Upper lobe of left lung (tissue), 6 donors: ENCODE results near the gene SCYL2. TPM values are rescaled to one million over a fixed set of nuclear protein-coding genes. Genes with fewer than 3 reads are reported as not detected.
A peak's percentile ranks its signal among the peaks of the same experiment; 100 is the strongest.

Experiments
- ATAC-seq, 2 donors: fragments of 200-7000 bp; cut with Tn5 transposase; one replicate each; pipeline ENCODE4 v1.9.1; 2022; ENCODE audit warnings: mild to moderate bottlenecking in 2 of 2, moderate library complexity in 2 of 2; ENCODE audit not compliant: low FRiP score in 2 of 2
- DNase-seq, 2 donors: peaks; one replicate each; pipeline ENCODE4 v3.0.0-alpha.2; 2019 to 2020
- H3K27ac ChIP-seq, 4 donors: fragments of 200-600 bp; sonication (generic); one replicate each; pipeline ENCODE4 v1.5.1; 2016 to 2019
- H3K27me3 ChIP-seq, 4 donors: fragments of 200-600 bp; sonication (generic); one replicate each; pipeline ENCODE4 v1.5.1; 2017 to 2019
- H3K36me3 ChIP-seq, 4 donors: fragments of 200-600 bp; sonication (generic); one replicate each; pipeline ENCODE4 v1.5.1; 2016 to 2019
- H3K4me1 ChIP-seq, 4 donors: fragments of 200-600 bp; sonication (generic); one replicate each; pipeline ENCODE4 v1.5.1; 2018 to 2019
- H3K4me3 ChIP-seq, 4 donors: fragments of 200-600 bp; sonication (generic); one replicate each; pipeline ENCODE4 v1.5.1; 2017 to 2019; ENCODE audit warnings: mild to moderate bottlenecking in 2 of 4, moderate library complexity in 1 of 4
- H3K9me3 ChIP-seq, 4 donors: fragments of 200-600 bp; sonication (generic); one replicate each; pipeline ENCODE4 v1.5.1; 2018 to 2019
- EP300 ChIP-seq, 4 donors: sonication (generic); formaldehyde crosslinking; IDR thresholded peaks; one replicate each; pipeline ENCODE4 v1.5.1; 2017; ENCODE audit warnings: antibody characterized with exemption in 4 of 4, control low read depth in 2 of 4
- POLR2A ChIP-seq, 4 donors: fragments of 450-650 bp; IDR thresholded peaks; one replicate each; pipeline ENCODE4 v1.5.1; 2016 to 2017; ENCODE audit warnings: antibody characterized with exemption in 4 of 4, mild to moderate bottlenecking in 2 of 4
- POLR2AphosphoS5 ChIP-seq, 2 donors: sonication (generic); formaldehyde crosslinking; IDR thresholded peaks; one replicate each; pipeline ENCODE4 v1.5.1; 2017; ENCODE audit warnings: antibody characterized with exemption in 2 of 2
- WGBS, 2 donors: methylation state at CpG; one replicate each; pipeline ENCODE4 v1.1.5; 2017 to 2018; 5-methylcytosine and 5-hydroxymethylcytosine counted together
- total RNA-seq, 6 donors: library from RNA; depleted of rRNA in 4 of 6; stranded (reverse); fragments of >200 nt in 4 of 6; gene quantifications; one replicate each; pipeline versions ENCODE4 v1.1.0 to v1.2.1, GENCODE V29; 2016 to 2021
- TF ChIP-seq, protein P1 (sequence below), 6 experiments: fragments of 450-650 bp in 4 of 6; fragments of 200-600 bp in 2 of 6; sonication (generic) in 2 of 6; IDR thresholded peaks; one replicate each; pipeline ENCODE4 v1.5.1; 2016 to 2019; ENCODE audit warnings: antibody characterized with exemption in 6 of 6
- donor health status: DM: no; HTN: no; CAD: no; lungs with moderate emphysema.
- donor health status: DM: no; HTN: yes; CAD: no; lungs with severe emphysema.

The SCYL2 gene
- total RNA-seq, 6 donors from 2014 or later = 39.1 to 74.1 (median 40.7) TPM

DNA sequence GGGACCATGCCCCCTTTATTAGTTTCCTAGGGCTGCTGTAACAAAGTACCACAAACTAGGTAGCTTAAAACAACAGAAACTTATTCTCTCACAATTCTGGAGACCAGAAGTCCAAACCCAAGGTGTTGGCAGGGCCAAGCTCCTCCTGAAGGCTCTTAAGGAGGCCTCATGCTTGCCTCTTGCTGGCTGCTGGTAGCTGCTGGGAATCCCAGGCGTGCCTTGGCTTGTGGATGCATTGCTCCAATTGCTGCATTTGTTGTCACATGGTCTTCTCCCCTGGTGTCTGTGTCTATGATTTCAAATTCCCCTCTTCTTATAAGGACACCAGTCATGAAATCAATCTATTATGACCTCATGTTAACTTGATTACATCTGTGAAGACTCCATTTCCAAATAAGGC lies 101.1 kb downstream of the SCYL2 start:
- no peak overlapping the region for H3K4me3 ChIP-seq
- DNase-seq (no peak), ATAC-seq (no peak)
- H3K36me3 ChIP-seq = no peaks in the 10 kb centered on the region
- no peak overlapping the region for H3K27ac ChIP-seq
- no peaks in the 10 kb centered on the region for H3K9me3 ChIP-seq
- H3K4me1 ChIP-seq = no peaks in the 10 kb centered on the region
- TF ChIP-seq, protein P1, sequence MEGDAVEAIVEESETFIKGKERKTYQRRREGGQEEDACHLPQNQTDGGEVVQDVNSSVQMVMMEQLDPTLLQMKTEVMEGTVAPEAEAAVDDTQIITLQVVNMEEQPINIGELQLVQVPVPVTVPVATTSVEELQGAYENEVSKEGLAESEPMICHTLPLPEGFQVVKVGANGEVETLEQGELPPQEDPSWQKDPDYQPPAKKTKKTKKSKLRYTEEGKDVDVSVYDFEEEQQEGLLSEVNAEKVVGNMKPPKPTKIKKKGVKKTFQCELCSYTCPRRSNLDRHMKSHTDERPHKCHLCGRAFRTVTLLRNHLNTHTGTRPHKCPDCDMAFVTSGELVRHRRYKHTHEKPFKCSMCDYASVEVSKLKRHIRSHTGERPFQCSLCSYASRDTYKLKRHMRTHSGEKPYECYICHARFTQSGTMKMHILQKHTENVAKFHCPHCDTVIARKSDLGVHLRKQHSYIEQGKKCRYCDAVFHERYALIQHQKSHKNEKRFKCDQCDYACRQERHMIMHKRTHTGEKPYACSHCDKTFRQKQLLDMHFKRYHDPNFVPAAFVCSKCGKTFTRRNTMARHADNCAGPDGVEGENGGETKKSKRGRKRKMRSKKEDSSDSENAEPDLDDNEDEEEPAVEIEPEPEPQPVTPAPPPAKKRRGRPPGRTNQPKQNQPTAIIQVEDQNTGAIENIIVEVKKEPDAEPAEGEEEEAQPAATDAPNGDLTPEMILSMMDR (IDR thresholded peaks at IDR 0.05) = no peak
- TF ChIP-seq EP300 (IDR thresholded peaks at IDR 0.05) = no peak
- WGBS, 2 donors = 81 to 100% methylated on average over 1 of the region's 1 CpG
- H3K27me3 ChIP-seq = no peaks in the 10 kb centered on the region

DNA sequence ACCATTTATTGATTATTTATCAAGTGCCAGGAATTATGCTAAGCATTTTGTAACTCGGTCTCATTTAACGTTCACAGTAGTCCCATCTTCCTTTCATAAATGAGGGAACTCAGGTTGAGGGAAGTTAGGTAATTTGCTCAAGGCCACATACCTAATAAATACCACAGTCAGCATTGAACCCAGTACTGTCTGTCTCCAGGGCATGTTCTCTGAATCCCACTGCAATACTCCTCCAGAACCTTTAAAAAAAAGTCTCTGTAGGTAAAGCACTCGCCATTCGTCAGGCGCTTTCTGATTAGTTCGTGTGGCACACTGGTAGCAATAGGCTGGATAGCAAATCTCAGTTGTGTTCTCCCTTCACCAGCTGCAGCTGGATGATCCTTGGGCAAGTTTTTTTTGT lies 104.2 kb downstream of the SCYL2 start:
- Histone ChIP-seq H3K4me1 (peaks cover 0 to 2% (median 0%) of the 10 kb centered on the region in 4 donors), H3K36me3 (no peaks in the 10 kb centered on the region), H3K4me3 (no peak overlapping the region), H3K27ac (no peak overlapping the region), H3K9me3 (no peaks in the 10 kb centered on the region), H3K27me3 (no peaks in the 10 kb centered on the region)
- DNase-seq (no peak), ATAC-seq (no peak)
- 81 to 89% methylated on average over 6 of the region's 6 CpGs for WGBS, 2 donors
- TF ChIP-seq, protein P1 (IDR thresholded peaks at IDR 0.05) = no peak
- no peak for TF ChIP-seq POLR2A (IDR thresholded peaks at IDR 0.05)
- TF ChIP-seq EP300 (IDR thresholded peaks at IDR 0.05) = no peak
- no peak for TF ChIP-seq POLR2AphosphoS5 (IDR thresholded peaks at IDR 0.05)

DNA sequence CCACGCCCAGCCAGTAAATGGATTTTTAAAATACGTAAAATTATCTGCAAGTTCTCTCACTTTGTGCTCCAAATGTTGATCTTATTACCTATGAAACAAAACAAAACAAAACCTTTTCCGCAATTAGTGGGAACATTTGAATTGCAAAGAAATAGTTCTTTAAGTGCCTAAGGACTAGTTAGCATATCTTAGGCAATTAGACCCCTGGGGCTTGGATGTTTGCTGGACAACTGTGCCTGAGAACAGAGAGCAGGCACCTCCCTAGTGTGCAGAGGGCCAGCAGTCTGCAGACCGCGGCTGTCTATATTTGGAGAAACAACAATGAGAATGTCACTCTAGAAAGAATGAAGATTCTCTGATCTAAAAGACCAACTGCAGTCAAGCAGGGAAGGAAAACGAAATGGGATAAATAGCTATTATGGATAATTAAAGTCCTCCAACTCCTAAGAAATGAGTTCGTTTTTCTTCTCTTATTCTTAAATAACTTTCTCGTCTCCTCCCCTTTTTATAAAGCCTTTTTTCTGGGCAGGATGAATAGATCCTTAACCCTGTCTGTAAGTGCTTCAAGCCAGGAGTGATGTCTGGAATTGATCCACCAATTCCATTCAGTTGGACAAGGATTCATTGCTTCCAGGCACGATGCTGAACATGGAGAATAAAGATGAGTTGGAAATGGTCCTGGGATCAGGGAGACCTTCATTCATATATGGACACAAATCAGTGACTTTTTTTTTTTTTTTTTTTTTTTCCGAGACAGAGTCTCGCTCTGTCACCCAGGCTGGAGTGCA lies 106.1 kb downstream of the SCYL2 start:
- Histone ChIP-seq H3K27me3 (no peaks in the 10 kb centered on the region), H3K36me3 (no peaks in the 10 kb centered on the region), H3K27ac (no peak overlapping the region), H3K4me3 (no peak overlapping the region), H3K4me1 (peaks cover 0 to 2% (median 0%) of the 10 kb centered on the region in 4 donors), H3K9me3 (no peaks in the 10 kb centered on the region)
- 65 to 67% methylated on average over 11 of the region's 11 CpGs for WGBS, 2 donors
- no peak for TF ChIP-seq POLR2A (IDR thresholded peaks at IDR 0.05)
- TF ChIP-seq, protein P1 (IDR thresholded peaks at IDR 0.05) = no peak
- TF ChIP-seq EP300 (IDR thresholded peaks at IDR 0.05) = no peak
- no peak for TF ChIP-seq POLR2AphosphoS5 (IDR thresholded peaks at IDR 0.05)
- no peak for ATAC-seq
- DNase-seq = no peak

DNA sequence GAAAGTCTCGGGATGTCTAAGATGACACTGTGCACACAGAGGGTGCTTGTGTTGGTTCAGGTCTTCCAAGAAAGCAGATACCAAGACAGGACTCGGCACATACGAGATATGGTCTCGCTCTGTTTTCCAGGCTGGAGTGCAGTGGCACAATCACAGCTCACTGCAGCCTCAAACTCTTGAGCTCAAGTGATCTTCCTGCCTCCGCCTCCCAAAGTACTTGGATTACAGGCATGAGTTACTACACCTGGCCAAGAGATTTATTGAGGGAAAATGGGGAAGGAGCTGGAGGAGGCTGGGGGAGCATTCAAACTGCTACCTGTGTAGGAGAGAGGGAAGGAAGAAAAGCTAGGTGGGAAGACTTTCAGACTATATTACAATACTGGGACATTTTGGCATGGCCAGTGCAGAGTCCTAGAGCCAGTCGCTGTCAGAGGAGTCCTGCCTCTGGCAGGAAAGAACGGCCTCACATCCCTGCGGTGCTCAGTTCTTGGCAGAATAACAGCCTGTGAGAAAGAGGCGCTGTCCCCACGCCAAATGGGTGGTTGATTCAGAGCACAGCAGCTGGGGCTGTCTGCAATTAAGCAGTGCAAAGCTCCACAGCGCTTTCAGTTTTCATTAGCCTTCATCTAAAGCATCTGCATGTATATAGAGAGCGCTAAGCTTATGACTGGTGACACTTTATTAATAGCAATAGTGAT lies 108.2 kb downstream of the SCYL2 start:
- WGBS, 2 donors = 51 to 55% methylated on average over 12 of the region's 12 CpGs
- Histone ChIP-seq H3K27me3 (no peaks in the 10 kb centered on the region), H3K9me3 (no peaks in the 10 kb centered on the region), H3K4me1 (peaks cover 0 to 2% (median 0%) of the 10 kb centered on the region in 4 donors), H3K27ac (peak overlapping the region in 1 of 4 donors; percentile 11), H3K4me3 (peak overlapping the region in 2 of 4 donors; percentile 14 to 26), H3K36me3 (no peaks in the 10 kb centered on the region)
- TF ChIP-seq EP300 (IDR thresholded peaks at IDR 0.05) (no peak), POLR2A (IDR thresholded peaks at IDR 0.05) (no peak), POLR2AphosphoS5 (IDR thresholded peaks at IDR 0.05) (no peak)
- TF ChIP-seq, protein P1 (IDR thresholded peaks at IDR 0.05) = no peak
- ATAC-seq (peak; percentile 69 to 89), DNase-seq (peak in 1 of 2 donors; percentile 72)
